Esophagus squamous epithelium (tissue), 4 donors: Measurements from ENCODE around the gene PDGFC.

ENCODE experiments used
- POLR2A ChIP-seq, 4 donors: fragments of 450-650 bp; IDR thresholded peaks; one replicate each; pipeline ENCODE4 v1.6.1; 2017; ENCODE audit warnings: antibody characterized with exemption in 4 of 4, mild to moderate bottlenecking in 4 of 4, moderate library complexity in 3 of 4
- TF ChIP-seq, protein P1 (sequence below), 6 experiments: fragments of 450-650 bp in 4 of 6; fragments of 200-600 bp in 2 of 6; sonication (generic) in 2 of 6; IDR thresholded peaks; one replicate each; pipeline ENCODE4 v1.5.1; 2016 to 2019; ENCODE audit warnings: antibody characterized with exemption in 6 of 6, mild to moderate bottlenecking in 4 of 6, moderate library complexity in 4 of 6

GRCh38 chr4:156781852-156782251 is 189.7 kb downstream of the PDGFC start:
- TF ChIP-seq, protein P1, sequence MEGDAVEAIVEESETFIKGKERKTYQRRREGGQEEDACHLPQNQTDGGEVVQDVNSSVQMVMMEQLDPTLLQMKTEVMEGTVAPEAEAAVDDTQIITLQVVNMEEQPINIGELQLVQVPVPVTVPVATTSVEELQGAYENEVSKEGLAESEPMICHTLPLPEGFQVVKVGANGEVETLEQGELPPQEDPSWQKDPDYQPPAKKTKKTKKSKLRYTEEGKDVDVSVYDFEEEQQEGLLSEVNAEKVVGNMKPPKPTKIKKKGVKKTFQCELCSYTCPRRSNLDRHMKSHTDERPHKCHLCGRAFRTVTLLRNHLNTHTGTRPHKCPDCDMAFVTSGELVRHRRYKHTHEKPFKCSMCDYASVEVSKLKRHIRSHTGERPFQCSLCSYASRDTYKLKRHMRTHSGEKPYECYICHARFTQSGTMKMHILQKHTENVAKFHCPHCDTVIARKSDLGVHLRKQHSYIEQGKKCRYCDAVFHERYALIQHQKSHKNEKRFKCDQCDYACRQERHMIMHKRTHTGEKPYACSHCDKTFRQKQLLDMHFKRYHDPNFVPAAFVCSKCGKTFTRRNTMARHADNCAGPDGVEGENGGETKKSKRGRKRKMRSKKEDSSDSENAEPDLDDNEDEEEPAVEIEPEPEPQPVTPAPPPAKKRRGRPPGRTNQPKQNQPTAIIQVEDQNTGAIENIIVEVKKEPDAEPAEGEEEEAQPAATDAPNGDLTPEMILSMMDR (IDR thresholded peaks at IDR 0.05): peak in 1 of 6 experiments; percentile 13
- TF ChIP-seq POLR2A (IDR thresholded peaks at IDR 0.05): no peak
